Liver (tissue), 9 donors: ENCODE results near the gene CCDC6. TPM values are rescaled to one million over a fixed set of nuclear protein-coding genes. Genes with fewer than 3 reads are reported as not detected.

Source experiments
- DNase-seq: peaks from one replicate; pipeline ENCODE4 v3.0.0-alpha.2; 2017; ENCODE audit warnings: low spot score
- H3K27ac ChIP-seq, 2 donors: one replicate each; pipeline ENCODE4 v1.7.0; 2013; ENCODE audit warnings: inconsistent platforms in 2 of 2, low read length in 2 of 2, control low read depth in 1 of 2, low read depth in 1 of 2, mild to moderate bottlenecking in 1 of 2
- H3K27me3 ChIP-seq, 4 donors: one replicate each; pipeline versions ENCODE4 v1.6.1 to v1.7.0; 2013; ENCODE audit warnings: low read length in 3 of 4, inconsistent platforms in 1 of 4, mild to moderate bottlenecking in 1 of 4, moderate library complexity in 1 of 4; ENCODE audit not compliant: control insufficient read depth in 4 of 4, insufficient read depth in 4 of 4
- H3K36me3 ChIP-seq, 4 donors: one replicate each; pipeline versions ENCODE4 v1.6.1 to v1.7.0; 2013; ENCODE audit warnings: low read length in 3 of 4, mild to moderate bottlenecking in 3 of 4, low read depth in 1 of 4, moderate library complexity in 1 of 4; ENCODE audit not compliant: control insufficient read depth in 4 of 4, insufficient read depth in 3 of 4
- H3K4me1 ChIP-seq, 4 donors: one replicate each; pipeline versions ENCODE4 v1.6.1 to v1.7.0; 2013; ENCODE audit warnings: low read length in 3 of 4, mild to moderate bottlenecking in 3 of 4, moderate library complexity in 1 of 4; ENCODE audit not compliant: control insufficient read depth in 4 of 4, insufficient read depth in 4 of 4
- H3K4me3 ChIP-seq, 3 donors: one replicate each; pipeline versions ENCODE4 v1.6.1 to v1.7.0; 2013; ENCODE audit warnings: low read length in 3 of 3, control low read depth in 1 of 3, low read depth in 1 of 3, mild to moderate bottlenecking in 1 of 3
- H3K9ac ChIP-seq, 2 donors: one replicate each; pipeline ENCODE4 v1.7.0; 2013; ENCODE audit warnings: low read length in 2 of 2, mild to moderate bottlenecking in 2 of 2, moderate library complexity in 2 of 2, control low read depth in 1 of 2, low read depth in 1 of 2
- H3K9me3 ChIP-seq, 4 donors: one replicate each; pipeline versions ENCODE4 v1.6.1 to v1.7.0; 2013; ENCODE audit warnings: low read length in 3 of 4; ENCODE audit not compliant: control insufficient read depth in 4 of 4
- EGR1 ChIP-seq, 2 donors: IDR thresholded peaks; 2 replicates each; pipeline ENCODE4 v1.6.1; 2016 to 2018; ENCODE audit warnings: antibody characterized with exemption in 2 of 2, low read depth in 2 of 2
- FOXA1 ChIP-seq: IDR thresholded peaks from 2 replicates; pipeline ENCODE4 v1.6.1; 2016; ENCODE audit warnings: antibody characterized with exemption
- GABPA ChIP-seq, 2 donors: IDR thresholded peaks in 1 of 2; conservative IDR thresholded peaks in 1 of 2; 2 replicates each; pipeline ENCODE4 v1.6.1; 2016; ENCODE audit warnings: antibody characterized with exemption in 2 of 2, mild to moderate bottlenecking in 1 of 2, moderate library complexity in 1 of 2
- HNF4A ChIP-seq, 2 donors: conservative IDR thresholded peaks; 2 replicates each; pipeline ENCODE4 v1.6.1; 2016; ENCODE audit warnings: antibody characterized with exemption in 2 of 2, mild to moderate bottlenecking in 2 of 2
- JUND ChIP-seq, 2 donors: IDR thresholded peaks; 2 replicates each; pipeline ENCODE4 v1.6.1; 2016; ENCODE audit warnings: antibody characterized with exemption in 2 of 2
- MAX ChIP-seq: IDR thresholded peaks from 2 replicates; pipeline ENCODE4 v1.6.1; 2016; ENCODE audit warnings: antibody characterized with exemption
- RAD21 ChIP-seq, 2 donors: IDR thresholded peaks; 2 replicates each; pipeline ENCODE4 v1.6.1; 2016; ENCODE audit warnings: antibody characterized with exemption in 2 of 2, mild to moderate bottlenecking in 2 of 2
- RXRA ChIP-seq, 2 donors: IDR thresholded peaks; 2 replicates each; pipeline ENCODE4 v1.6.1; 2017 to 2018; ENCODE audit warnings: antibody characterized with exemption in 2 of 2, mild to moderate bottlenecking in 1 of 2
- TAF1 ChIP-seq: conservative IDR thresholded peaks from 2 replicates; pipeline ENCODE4 v1.6.1; 2016; ENCODE audit warnings: antibody characterized with exemption, mild to moderate bottlenecking
- YY1 ChIP-seq: IDR thresholded peaks from 2 replicates; pipeline ENCODE4 v1.6.1; 2016; ENCODE audit warnings: antibody characterized with exemption, mild to moderate bottlenecking
- ZBTB33 ChIP-seq: IDR thresholded peaks from 2 replicates; pipeline ENCODE4 v1.6.1; 2016; ENCODE audit warnings: antibody characterized with exemption
- WGBS: extraction: QIAGEN DNeasy Blood & Tissue Kit; methylation state at CpG from one replicate; pipeline ENCODE4 v1.1.7; 2013; 5-methylcytosine and 5-hydroxymethylcytosine counted together
- polyA plus RNA-seq, 2 donors: library from polyadenylated mRNA; stranded (reverse) in 1 of 2; unstranded in 1 of 2; fragments of 200-250 nt in 1 of 2; fragments of >200 nt in 1 of 2; fragmentation: Nextera tagmentation in 1 of 2; extraction: Ambion mirVana in 1 of 2; gene quantifications; one replicate each; pipeline versions ENCODE4 v1.2.1 to v1.2.3, GENCODE V29; 2013 to 2015
- total RNA-seq, 2 donors: library from RNA; depleted of rRNA; stranded (reverse); fragments of >200 nt; gene quantifications; one replicate each; pipeline ENCODE4 v1.2.3, GENCODE V29; 2014
- TF ChIP-seq, protein P1 (sequence below): fragments of 150-350 bp; IDR thresholded peaks from 2 replicates; pipeline ENCODE4 v1.5.1; 2017; ENCODE audit warnings: improper control_type of control experiment, low read depth, low read length; ENCODE audit not compliant: missing input control
- TF ChIP-seq, protein P2 (sequence below): IDR thresholded peaks from 2 replicates; pipeline ENCODE4 v1.6.1; 2016; ENCODE audit warnings: antibody characterized with exemption
- TF ChIP-seq, protein P3 (sequence below): IDR thresholded peaks from 2 replicates; pipeline ENCODE4 v1.6.1; 2016; ENCODE audit warnings: antibody characterized with exemption, mild to moderate bottlenecking
- donor health status: healthy.
- donor health status: healthy.
- donor health status: healthy.
- donor health status: healthy.
- donor health status: healthy.

CCDC6 gene
- total and polyA plus RNA-seq, 4 donors = 4.7 to 14.3 (median 8.8) TPM

- no peaks in the 10 kb centered on the region for H3K9me3 ChIP-seq
- no peaks in the 10 kb centered on the region for H3K27me3 ChIP-seq
- WGBS = 88% methylated on average over 3 of the region's 3 CpGs
- H3K9ac ChIP-seq = no peak overlapping the region
- DNase-seq = no peak
- TF ChIP-seq FOXA1 = no peak
- no peak for TF ChIP-seq RXRA (IDR thresholded peaks at IDR 0.05)
- TF ChIP-seq ZBTB33 = no peak
- TF ChIP-seq, protein P1, sequence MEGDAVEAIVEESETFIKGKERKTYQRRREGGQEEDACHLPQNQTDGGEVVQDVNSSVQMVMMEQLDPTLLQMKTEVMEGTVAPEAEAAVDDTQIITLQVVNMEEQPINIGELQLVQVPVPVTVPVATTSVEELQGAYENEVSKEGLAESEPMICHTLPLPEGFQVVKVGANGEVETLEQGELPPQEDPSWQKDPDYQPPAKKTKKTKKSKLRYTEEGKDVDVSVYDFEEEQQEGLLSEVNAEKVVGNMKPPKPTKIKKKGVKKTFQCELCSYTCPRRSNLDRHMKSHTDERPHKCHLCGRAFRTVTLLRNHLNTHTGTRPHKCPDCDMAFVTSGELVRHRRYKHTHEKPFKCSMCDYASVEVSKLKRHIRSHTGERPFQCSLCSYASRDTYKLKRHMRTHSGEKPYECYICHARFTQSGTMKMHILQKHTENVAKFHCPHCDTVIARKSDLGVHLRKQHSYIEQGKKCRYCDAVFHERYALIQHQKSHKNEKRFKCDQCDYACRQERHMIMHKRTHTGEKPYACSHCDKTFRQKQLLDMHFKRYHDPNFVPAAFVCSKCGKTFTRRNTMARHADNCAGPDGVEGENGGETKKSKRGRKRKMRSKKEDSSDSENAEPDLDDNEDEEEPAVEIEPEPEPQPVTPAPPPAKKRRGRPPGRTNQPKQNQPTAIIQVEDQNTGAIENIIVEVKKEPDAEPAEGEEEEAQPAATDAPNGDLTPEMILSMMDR = no peak
- TF ChIP-seq RAD21 (IDR thresholded peaks at IDR 0.05) = no peak
- TF ChIP-seq, protein P2, sequence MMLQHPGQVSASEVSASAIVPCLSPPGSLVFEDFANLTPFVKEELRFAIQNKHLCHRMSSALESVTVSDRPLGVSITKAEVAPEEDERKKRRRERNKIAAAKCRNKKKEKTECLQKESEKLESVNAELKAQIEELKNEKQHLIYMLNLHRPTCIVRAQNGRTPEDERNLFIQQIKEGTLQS = no peak
- TF ChIP-seq TAF1 = no peak
- TF ChIP-seq, protein P3, sequence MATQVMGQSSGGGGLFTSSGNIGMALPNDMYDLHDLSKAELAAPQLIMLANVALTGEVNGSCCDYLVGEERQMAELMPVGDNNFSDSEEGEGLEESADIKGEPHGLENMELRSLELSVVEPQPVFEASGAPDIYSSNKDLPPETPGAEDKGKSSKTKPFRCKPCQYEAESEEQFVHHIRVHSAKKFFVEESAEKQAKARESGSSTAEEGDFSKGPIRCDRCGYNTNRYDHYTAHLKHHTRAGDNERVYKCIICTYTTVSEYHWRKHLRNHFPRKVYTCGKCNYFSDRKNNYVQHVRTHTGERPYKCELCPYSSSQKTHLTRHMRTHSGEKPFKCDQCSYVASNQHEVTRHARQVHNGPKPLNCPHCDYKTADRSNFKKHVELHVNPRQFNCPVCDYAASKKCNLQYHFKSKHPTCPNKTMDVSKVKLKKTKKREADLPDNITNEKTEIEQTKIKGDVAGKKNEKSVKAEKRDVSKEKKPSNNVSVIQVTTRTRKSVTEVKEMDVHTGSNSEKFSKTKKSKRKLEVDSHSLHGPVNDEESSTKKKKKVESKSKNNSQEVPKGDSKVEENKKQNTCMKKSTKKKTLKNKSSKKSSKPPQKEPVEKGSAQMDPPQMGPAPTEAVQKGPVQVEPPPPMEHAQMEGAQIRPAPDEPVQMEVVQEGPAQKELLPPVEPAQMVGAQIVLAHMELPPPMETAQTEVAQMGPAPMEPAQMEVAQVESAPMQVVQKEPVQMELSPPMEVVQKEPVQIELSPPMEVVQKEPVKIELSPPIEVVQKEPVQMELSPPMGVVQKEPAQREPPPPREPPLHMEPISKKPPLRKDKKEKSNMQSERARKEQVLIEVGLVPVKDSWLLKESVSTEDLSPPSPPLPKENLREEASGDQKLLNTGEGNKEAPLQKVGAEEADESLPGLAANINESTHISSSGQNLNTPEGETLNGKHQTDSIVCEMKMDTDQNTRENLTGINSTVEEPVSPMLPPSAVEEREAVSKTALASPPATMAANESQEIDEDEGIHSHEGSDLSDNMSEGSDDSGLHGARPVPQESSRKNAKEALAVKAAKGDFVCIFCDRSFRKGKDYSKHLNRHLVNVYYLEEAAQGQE = no peak
- TF ChIP-seq JUND (IDR thresholded peaks at IDR 0.05) = no peak
- no peak for TF ChIP-seq HNF4A (conservative IDR thresholded peaks at IDR 0.05)
- peaks cover 0 to 3% (median 1%) of the 10 kb centered on the region in 4 donors for H3K36me3 ChIP-seq
- peaks cover 0 to 6% (median 1%) of the 10 kb centered on the region in 4 donors for H3K4me1 ChIP-seq
- no peak overlapping the region for H3K27ac ChIP-seq
- H3K4me3 ChIP-seq = no peak overlapping the region
Observed at GRCh38 chr10:59829601-59830000, 76.8 kb downstream of the CCDC6 start.

DNA sequence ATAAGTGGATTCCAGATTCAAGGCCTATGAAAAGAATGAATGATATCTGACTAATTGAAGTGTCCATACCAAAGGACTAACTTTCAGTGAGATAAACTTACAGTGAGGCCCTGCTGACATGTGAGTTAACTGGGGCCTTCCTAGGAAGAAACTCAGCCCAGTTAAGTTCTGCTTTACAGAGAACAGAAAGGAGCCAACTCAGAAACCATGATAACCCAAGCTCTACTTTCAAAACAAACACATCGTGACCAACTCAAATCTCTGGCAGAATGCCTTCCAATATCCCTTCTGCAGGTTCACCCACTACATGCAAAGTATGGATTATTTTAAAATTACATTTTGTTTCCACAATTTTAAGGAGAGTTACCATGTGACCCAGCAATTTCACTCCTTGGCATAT is 77.3 kb downstream of the CCDC6 start:
- 19% methylated on average over 1 of the region's 1 CpG for WGBS

More for the DNA sequence above, 77.3 kb downstream of the CCDC6 start:
- no peak for TF ChIP-seq FOXA1
- no peak for TF ChIP-seq YY1
- no peak for TF ChIP-seq HNF4A (conservative IDR thresholded peaks at IDR 0.05)
- TF ChIP-seq RXRA (IDR thresholded peaks at IDR 0.05) = no peak
- no peak for TF ChIP-seq GABPA (IDR thresholded peaks at IDR 0.05 in 1 of 2, conservative IDR thresholded peaks at IDR 0.05 in 1 of 2)
- no peak for TF ChIP-seq MAX
- no peak for TF ChIP-seq EGR1 (IDR thresholded peaks at IDR 0.05; ENCODE audit: low read depth in 2 of 2)
- Histone ChIP-seq H3K27ac (no peak overlapping the region), H3K4me3 (no peak overlapping the region), H3K27me3 (no peaks in the 10 kb centered on the region), H3K36me3 (peaks cover 0 to 5% (median 1%) of the 10 kb centered on the region in 4 donors), H3K4me1 (peaks cover 0 to 6% (median 1%) of the 10 kb centered on the region in 4 donors), H3K9me3 (no peaks in the 10 kb centered on the region), H3K9ac (no peak overlapping the region)
- no peak for DNase-seq
